Measurements from ENCODE around the gene TTC7B.

Gene TTC7B

DNA sequence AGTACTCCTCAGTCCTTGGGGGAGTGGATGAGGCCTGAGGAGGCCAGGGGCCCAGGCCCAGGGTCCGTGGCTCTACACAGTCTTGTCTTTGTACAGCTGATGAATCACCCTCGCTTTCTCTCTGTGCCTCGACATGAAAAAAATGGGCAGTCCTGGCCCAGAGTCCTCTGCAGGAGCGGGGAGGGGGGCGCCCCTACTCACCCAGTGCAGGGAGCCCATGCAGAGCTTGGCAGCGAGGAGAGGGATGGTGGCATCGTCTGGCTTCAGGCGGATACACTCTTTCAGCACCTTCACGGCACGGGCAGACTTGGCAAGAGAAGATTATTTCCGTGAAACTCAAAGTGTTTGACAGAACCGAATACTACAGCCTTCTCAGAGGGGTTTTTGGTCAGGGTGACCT, 159.3 kb downstream of the TTC7B start:
- no peak for DNase-seq (ENCODE audit: low spot score)
- no peak overlapping the region for H3K4me3 ChIP-seq (ENCODE audit: severe bottlenecking)
- peaks cover 20% of the 10 kb centered on the region; the same call in 1 of the 2 replicates for H3K36me3 ChIP-seq (ENCODE audit: low read depth)
- H3K9me3 ChIP-seq (ENCODE audit: severe bottlenecking), result no peaks in the 10 kb centered on the region
- H3K4me1 ChIP-seq (ENCODE audit: insufficient read depth, poor library complexity, severe bottlenecking), result no peaks in the 10 kb centered on the region
- H3K27ac ChIP-seq (ENCODE audit: poor library complexity, severe bottlenecking), result no peak overlapping the region
- no peaks in the 10 kb centered on the region for H3K27me3 ChIP-seq (ENCODE audit: insufficient read depth, poor library complexity, severe bottlenecking)
- ATAC-seq (ENCODE audit: low read depth), result no peak
- TF ChIP-seq, protein P1, sequence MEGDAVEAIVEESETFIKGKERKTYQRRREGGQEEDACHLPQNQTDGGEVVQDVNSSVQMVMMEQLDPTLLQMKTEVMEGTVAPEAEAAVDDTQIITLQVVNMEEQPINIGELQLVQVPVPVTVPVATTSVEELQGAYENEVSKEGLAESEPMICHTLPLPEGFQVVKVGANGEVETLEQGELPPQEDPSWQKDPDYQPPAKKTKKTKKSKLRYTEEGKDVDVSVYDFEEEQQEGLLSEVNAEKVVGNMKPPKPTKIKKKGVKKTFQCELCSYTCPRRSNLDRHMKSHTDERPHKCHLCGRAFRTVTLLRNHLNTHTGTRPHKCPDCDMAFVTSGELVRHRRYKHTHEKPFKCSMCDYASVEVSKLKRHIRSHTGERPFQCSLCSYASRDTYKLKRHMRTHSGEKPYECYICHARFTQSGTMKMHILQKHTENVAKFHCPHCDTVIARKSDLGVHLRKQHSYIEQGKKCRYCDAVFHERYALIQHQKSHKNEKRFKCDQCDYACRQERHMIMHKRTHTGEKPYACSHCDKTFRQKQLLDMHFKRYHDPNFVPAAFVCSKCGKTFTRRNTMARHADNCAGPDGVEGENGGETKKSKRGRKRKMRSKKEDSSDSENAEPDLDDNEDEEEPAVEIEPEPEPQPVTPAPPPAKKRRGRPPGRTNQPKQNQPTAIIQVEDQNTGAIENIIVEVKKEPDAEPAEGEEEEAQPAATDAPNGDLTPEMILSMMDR (IDR thresholded peaks at IDR 0.05; ENCODE audit: poor library complexity, severe bottlenecking), result no peak

DNA sequence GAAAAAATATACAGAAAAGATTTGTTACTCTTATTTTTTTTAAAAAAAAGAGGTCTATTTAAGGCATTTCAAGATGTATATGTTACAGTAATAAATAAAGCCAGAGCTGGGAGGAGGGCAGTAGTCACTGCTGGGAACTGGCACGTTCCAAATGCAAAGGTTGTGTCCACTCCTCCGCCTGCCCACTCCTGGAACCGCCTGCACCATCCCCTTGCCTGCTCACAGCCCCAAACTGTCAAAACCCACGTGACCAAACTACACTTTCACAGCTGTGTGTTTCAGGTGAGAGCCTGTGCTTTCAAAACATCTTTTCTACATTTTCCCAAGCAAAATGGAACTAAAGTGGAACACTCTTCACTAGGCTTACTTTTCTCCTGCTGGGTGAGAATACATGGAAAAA, 160.4 kb downstream of the TTC7B start:
- TF ChIP-seq, protein P1 (IDR thresholded peaks at IDR 0.05; ENCODE audit: poor library complexity, severe bottlenecking), result no peak
- H3K27me3 ChIP-seq (ENCODE audit: insufficient read depth, poor library complexity, severe bottlenecking), result no peaks in the 10 kb centered on the region
- peaks cover 21% of the 10 kb centered on the region; the same call in 1 of the 2 replicates for H3K36me3 ChIP-seq (ENCODE audit: low read depth)
- no peak overlapping the region for H3K4me3 ChIP-seq (ENCODE audit: severe bottlenecking)
- no peak for DNase-seq (ENCODE audit: low spot score)
- no peak for ATAC-seq (ENCODE audit: low read depth)
- H3K27ac ChIP-seq (ENCODE audit: poor library complexity, severe bottlenecking), result no peak overlapping the region
- H3K9me3 ChIP-seq (ENCODE audit: severe bottlenecking), result no peaks in the 10 kb centered on the region
- no peaks in the 10 kb centered on the region for H3K4me1 ChIP-seq (ENCODE audit: insufficient read depth, poor library complexity, severe bottlenecking)

DNA sequence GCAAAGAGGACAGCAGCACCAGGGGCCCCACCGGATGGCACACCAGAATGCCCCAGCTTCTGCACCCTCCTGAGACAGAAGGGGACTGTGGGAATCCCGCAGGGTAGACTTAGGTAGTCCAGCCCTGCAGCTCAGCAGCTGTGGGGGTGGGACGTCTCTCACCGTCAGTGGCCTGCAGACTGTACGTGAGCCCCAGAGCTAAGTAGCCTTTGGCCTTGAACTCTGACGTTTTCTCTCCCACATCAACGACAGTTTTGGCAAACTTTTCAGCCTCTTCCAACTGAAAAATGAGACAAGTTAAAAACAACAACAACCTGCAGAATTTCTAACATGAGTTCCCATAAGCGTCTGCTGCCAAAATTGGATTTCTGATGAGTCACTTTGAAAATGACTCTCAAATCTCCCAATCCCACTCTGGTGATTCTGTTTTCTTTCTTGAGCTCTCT, 161.4 kb downstream of the TTC7B start:
- TF ChIP-seq, protein P1 (IDR thresholded peaks at IDR 0.05; ENCODE audit: poor library complexity, severe bottlenecking), result no peak

DNA sequence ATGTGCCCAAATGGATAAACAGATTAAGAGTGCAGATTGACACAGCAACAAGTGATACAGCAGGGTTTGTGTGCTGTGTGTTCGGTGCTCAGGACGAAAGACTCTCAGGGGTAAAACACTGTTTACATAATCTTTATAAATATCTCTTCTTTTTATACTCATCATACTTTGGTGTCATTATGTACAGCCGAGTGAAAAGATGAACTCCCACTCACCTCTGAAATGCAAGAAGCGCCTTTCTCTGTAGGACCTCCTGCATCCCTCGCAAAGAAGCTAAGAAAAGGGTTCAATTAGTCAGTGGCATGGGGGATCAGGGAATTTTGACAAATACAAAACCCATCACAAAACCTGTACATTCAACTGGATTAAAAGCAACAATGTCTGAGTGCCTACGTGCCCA, 163.6 kb downstream of the TTC7B start:
- DNase-seq (ENCODE audit: low spot score), result no peak
- no peaks in the 10 kb centered on the region for H3K9me3 ChIP-seq (ENCODE audit: severe bottlenecking)
- TF ChIP-seq, protein P1 (IDR thresholded peaks at IDR 0.05; ENCODE audit: poor library complexity, severe bottlenecking), result no peak
- no peaks in the 10 kb centered on the region for H3K4me1 ChIP-seq (ENCODE audit: insufficient read depth, poor library complexity, severe bottlenecking)
- H3K27me3 ChIP-seq (ENCODE audit: insufficient read depth, poor library complexity, severe bottlenecking), result no peaks in the 10 kb centered on the region
- H3K4me3 ChIP-seq (ENCODE audit: severe bottlenecking), result no peak overlapping the region
- no peak for ATAC-seq (ENCODE audit: low read depth)
- peaks cover 24% of the 10 kb centered on the region; the same call in 1 of the 2 replicates for H3K36me3 ChIP-seq (ENCODE audit: low read depth)
- no peak overlapping the region for H3K27ac ChIP-seq (ENCODE audit: poor library complexity, severe bottlenecking)

More for the DNA sequence above, 161.4 kb downstream of the TTC7B start:
- H3K4me3 ChIP-seq (ENCODE audit: severe bottlenecking), result no peak overlapping the region
- H3K27ac ChIP-seq (ENCODE audit: poor library complexity, severe bottlenecking), result no peak overlapping the region
- no peak for DNase-seq (ENCODE audit: low spot score)
- peaks cover 24% of the 10 kb centered on the region; the same call in 1 of the 2 replicates for H3K36me3 ChIP-seq (ENCODE audit: low read depth)
- ATAC-seq (ENCODE audit: low read depth), result no peak
- no peaks in the 10 kb centered on the region for H3K27me3 ChIP-seq (ENCODE audit: insufficient read depth, poor library complexity, severe bottlenecking)
- no peaks in the 10 kb centered on the region for H3K4me1 ChIP-seq (ENCODE audit: insufficient read depth, poor library complexity, severe bottlenecking)
- no peaks in the 10 kb centered on the region for H3K9me3 ChIP-seq (ENCODE audit: severe bottlenecking)

DNA sequence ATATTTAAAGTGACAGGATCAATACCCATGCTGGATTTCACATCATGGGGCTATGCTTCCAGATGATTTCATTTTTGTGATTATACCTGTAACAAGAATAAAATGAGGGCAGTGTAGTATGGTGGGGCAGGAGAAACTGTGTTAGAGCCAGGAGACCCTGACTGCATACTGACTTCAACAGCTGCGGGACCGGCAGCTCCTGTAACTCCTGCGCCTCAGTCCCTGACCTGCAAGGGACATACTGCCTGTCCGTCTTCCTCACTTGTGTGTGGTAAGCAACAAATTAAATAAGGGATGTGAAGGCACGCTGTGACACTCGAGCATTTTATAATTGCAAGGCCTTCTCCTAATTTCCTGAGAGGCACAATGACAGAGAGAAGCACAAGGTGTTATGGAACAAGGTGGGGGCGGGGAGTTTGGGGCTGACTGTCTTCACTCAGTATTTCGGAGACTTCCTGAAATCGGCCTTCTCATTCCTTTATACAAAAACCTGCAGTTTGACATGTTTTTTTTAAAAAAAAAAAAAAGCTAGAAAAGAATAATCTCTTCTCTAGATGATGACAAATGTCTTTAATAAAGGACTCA, 164.2 kb downstream of the TTC7B start:
- no peak overlapping the region for H3K4me3 ChIP-seq (ENCODE audit: severe bottlenecking)
- no peak overlapping the region for H3K27ac ChIP-seq (ENCODE audit: poor library complexity, severe bottlenecking)
- no peaks in the 10 kb centered on the region for H3K4me1 ChIP-seq (ENCODE audit: insufficient read depth, poor library complexity, severe bottlenecking)
- no peak for DNase-seq (ENCODE audit: low spot score)
- H3K36me3 ChIP-seq (ENCODE audit: low read depth), result peaks cover 24% of the 10 kb centered on the region; the same call in 1 of the 2 replicates
- H3K27me3 ChIP-seq (ENCODE audit: insufficient read depth, poor library complexity, severe bottlenecking), result no peaks in the 10 kb centered on the region
- no peaks in the 10 kb centered on the region for H3K9me3 ChIP-seq (ENCODE audit: severe bottlenecking)
- no peak for ATAC-seq (ENCODE audit: low read depth)
- TF ChIP-seq, protein P1 (IDR thresholded peaks at IDR 0.05; ENCODE audit: poor library complexity, severe bottlenecking), result no peak

Measured in RWPE2 (cell line).